CD14-positive monocyte (primary cell): Measurements from ENCODE around the gene SMIM27. TPM values are rescaled to one million over a fixed set of nuclear protein-coding genes. Genes with fewer than 3 reads are reported as not detected.

Experiments used
- DNase-seq, 3 donors: peaks; one replicate each; pipeline ENCODE4 v3.0.0-alpha.2; 2011 to 2022
- H2AFZ ChIP-seq: 2 replicates; pipeline ENCODE4 v1.6.0; 2012; ENCODE audit warnings: mild to moderate bottlenecking, low read depth, low read length, inconsistent platforms; ENCODE audit not compliant: insufficient read depth, poor library complexity, severe bottlenecking
- H3K27ac ChIP-seq, 2 donors: 1 replicate in 1 of 2; 2 replicates in 1 of 2; pipeline ENCODE4 v1.5.1; 2012 to 2013; ENCODE audit warnings: low read length in 2 of 2, control low read depth in 1 of 2, inconsistent platforms in 1 of 2, low read depth in 1 of 2, mild to moderate bottlenecking in 1 of 2
- H3K27me3 ChIP-seq, 2 donors: one replicate each; pipeline versions ENCODE4 v1.6.0 to v1.6.1; 2011 to 2013; ENCODE audit warnings: low read length in 2 of 2; ENCODE audit not compliant: control insufficient read depth in 2 of 2, insufficient read depth in 2 of 2
- H3K36me3 ChIP-seq, 2 donors: replicated peaks in 1 of 2; 1 replicate in 1 of 2; 2 replicates in 1 of 2; pipeline versions ENCODE4 v1.5.1 to v1.6.1; 2012 to 2013; ENCODE audit warnings: low read length in 2 of 2, control low read depth in 1 of 2, inconsistent platforms in 1 of 2, mild to moderate bottlenecking in 1 of 2; ENCODE audit not compliant: insufficient read depth in 2 of 2, control insufficient read depth in 1 of 2
- H3K4me1 ChIP-seq, 2 donors: 1 replicate in 1 of 2; 2 replicates in 1 of 2; pipeline versions ENCODE4 v1.5.1 to v1.6.1; 2012 to 2013; ENCODE audit warnings: low read length in 2 of 2, control low read depth in 1 of 2, inconsistent platforms in 1 of 2, mild to moderate bottlenecking in 1 of 2, moderate library complexity in 1 of 2; ENCODE audit not compliant: insufficient read depth in 2 of 2, control insufficient read depth in 1 of 2
- H3K4me2 ChIP-seq: replicated peaks from 2 replicates; pipeline ENCODE3; 2012; ENCODE audit warnings: low read length, moderate library complexity, mild to moderate bottlenecking; ENCODE audit not compliant: poor library complexity, severe bottlenecking; ENCODE audit errors: extremely low read depth
- H3K4me3 ChIP-seq, 3 experiments: fragments of 200-600 bp in 1 of 3; sonication (generic) in 1 of 3; replicated peaks in 1 of 3; 1 replicate in 2 of 3; 2 replicates in 1 of 3; pipeline ENCODE4 v1.5.1; 2011 to 2013; ENCODE audit warnings: low read length in 3 of 3, mild to moderate bottlenecking in 3 of 3, control low read depth in 2 of 3, low read depth in 2 of 3, inconsistent platforms in 1 of 3, moderate library complexity in 1 of 3
- H3K79me2 ChIP-seq: 2 replicates; pipeline ENCODE4 v1.6.0; 2012; ENCODE audit warnings: mild to moderate bottlenecking, control low read depth, inconsistent platforms, low read length, moderate library complexity; ENCODE audit not compliant: insufficient read depth
- H3K9ac ChIP-seq: 2 replicates; pipeline ENCODE4 v1.6.0; 2017; ENCODE audit warnings: low read length, mild to moderate bottlenecking; ENCODE audit not compliant: insufficient read depth, poor library complexity, severe bottlenecking
- H3K9me3 ChIP-seq, 2 donors: replicated peaks in 1 of 2; 1 replicate in 1 of 2; 2 replicates in 1 of 2; pipeline versions ENCODE4 v1.5.1 to v1.6.1; 2012 to 2013; ENCODE audit warnings: low read length in 2 of 2, control low read depth in 1 of 2; ENCODE audit not compliant: control insufficient read depth in 1 of 2, insufficient read depth in 1 of 2
- H4K20me1 ChIP-seq: 2 replicates; pipeline ENCODE4 v1.6.0; 2012; ENCODE audit warnings: mild to moderate bottlenecking, low read length, control low read depth, moderate library complexity; ENCODE audit not compliant: insufficient read depth
- H3K27ac Mint-ChIP-seq, 7 donors: one replicate each; pipeline ENCODE4 v1.8.0; 2020; ENCODE audit warnings: mild to moderate bottlenecking in 7 of 7, mixed read lengths in 7 of 7, moderate library complexity in 6 of 7, inconsistent platforms in 2 of 7
- H3K27me3 Mint-ChIP-seq, 3 donors: one replicate each; pipeline ENCODE4 v1.8.0; 2021 to 2022; ENCODE audit warnings: low read depth in 3 of 3, mild to moderate bottlenecking in 3 of 3, mixed read lengths in 3 of 3, moderate library complexity in 3 of 3, inconsistent platforms in 1 of 3
- H3K36me3 Mint-ChIP-seq, 2 donors: one replicate each; pipeline ENCODE4 v1.8.0; 2020; ENCODE audit warnings: mixed read lengths in 2 of 2, inconsistent platforms in 1 of 2, mild to moderate bottlenecking in 1 of 2
- H3K4me1 Mint-ChIP-seq: one replicate; pipeline ENCODE4 v1.8.0; 2020; ENCODE audit warnings: mild to moderate bottlenecking, mixed read lengths
- H3K4me3 Mint-ChIP-seq, 2 donors: one replicate each; pipeline ENCODE4 v1.8.0; 2020; ENCODE audit warnings: mild to moderate bottlenecking in 2 of 2, mixed read lengths in 2 of 2, moderate library complexity in 1 of 2
- H3K9me3 Mint-ChIP-seq, 7 donors: one replicate each; pipeline ENCODE4 v1.8.0; 2020 to 2022; ENCODE audit warnings: mixed read lengths in 7 of 7, mild to moderate bottlenecking in 6 of 7, moderate library complexity in 6 of 7, inconsistent platforms in 2 of 7
- WGBS: methylation state at CpG from one replicate; pipeline ENCODE4 v1.1.5; 2013; ENCODE audit warnings: missing lambda C conversion rate; ENCODE audit not compliant: insufficient coverage; 5-methylcytosine and 5-hydroxymethylcytosine counted together
- intact Hi-C, 2 donors: fragments of 100-400 bp; cut with micrococcal nuclease; formaldehyde crosslinking; loops; one replicate each; pipeline versions ENCODE4 v1.15.0 to v1.15.1; 2023
- polyA minus RNA-seq: library from RNA; depleted of rRNA, polyadenylated mRNA; stranded (reverse); fragments of >200 nt; gene quantifications from 2 replicates; pipeline ENCODE4 v1.2.3, GENCODE V29; 2012
- polyA plus RNA-seq, 3 donors: library from polyadenylated mRNA; depleted of rRNA in 1 of 3; unstranded in 2 of 3; stranded (reverse) in 1 of 3; fragments of 300-500 nt in 2 of 3; fragments of >200 nt in 1 of 3; fragmentation: Illumina TruSeq in 2 of 3; gene quantifications; 1 replicate in 2 of 3; 2 replicates in 1 of 3; pipeline ENCODE4 v1.2.3, GENCODE V29; 2012 to 2021
- total RNA-seq, 12 experiments: library from RNA in 1 of 12; stranded (reverse) in 1 of 12; fragments of 120-200 nt in 1 of 12; gene quantifications; one replicate each; pipeline ENCODE4 v1.2.4 and lab custom pipeline; 2013 to 2026; ENCODE audit warnings: mixed read lengths in 6 of 12, inconsistent platforms in 1 of 12
- TF ChIP-seq, protein P1 (sequence below): fragments of 200-600 bp; IDR thresholded peaks from one replicate; pipeline ENCODE4 v1.8.0; 2022; ENCODE audit warnings: antibody characterized with exemption, mild to moderate bottlenecking

The SMIM27 gene, protein sequence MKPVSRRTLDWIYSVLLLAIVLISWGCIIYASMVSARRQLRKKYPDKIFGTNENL
- 9.2 TPM for total RNA-seq (2013)
- 10 to 100 TPM in 2 of 3 donors, 1 to 10 TPM in 1; 3.4 to 29.5 (median 27.9) TPM for polyA plus RNA-seq
- 5.1 and 7.9 TPM in 2 replicates for polyA minus RNA-seq
- total RNA-seq (lab: John Stamatoyannopoulos, UW): 0.75 to 4.0 (median 2.1) reads per million in 11 experiments

DNA sequence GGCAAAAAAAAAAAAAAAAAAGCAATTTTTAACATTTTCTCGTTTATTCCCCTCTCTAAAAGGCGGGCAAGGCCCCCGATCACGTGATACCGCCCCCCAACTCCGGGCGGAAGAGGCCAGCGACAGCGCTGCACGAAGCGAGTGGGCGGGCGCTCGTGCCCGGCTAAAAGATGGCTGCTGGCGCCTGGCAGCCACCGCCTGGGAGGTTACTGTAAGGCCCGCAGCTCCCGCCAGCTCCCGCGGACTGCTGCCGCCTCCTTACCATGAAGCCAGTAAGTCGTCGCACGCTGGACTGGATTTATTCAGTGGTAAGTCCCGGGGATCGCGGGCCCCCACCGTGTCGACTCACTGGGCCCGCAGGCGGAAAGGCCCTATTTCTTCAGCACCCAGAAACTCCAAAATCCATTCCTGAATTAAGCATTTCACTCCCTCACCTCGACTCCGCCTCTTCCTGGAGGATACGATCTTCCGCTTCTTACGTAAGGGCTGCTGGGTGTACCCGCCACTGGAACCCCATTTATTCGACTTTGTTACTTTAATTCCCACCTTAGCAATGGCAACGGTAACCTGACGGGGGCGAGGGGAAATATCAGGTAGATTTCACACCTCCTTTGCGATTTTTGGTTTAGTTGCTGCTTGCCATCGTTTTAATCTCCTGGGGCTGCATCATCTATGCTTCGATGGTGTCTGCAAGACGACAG, at the start of gene SMIM27, which contains the start of gene TOPORS:
SMIM27 (plus strand) TSS at position 156 of the 701 bp plus-strand sequence; CDS start at position 264, 108 bp downstream.
TOPORS (minus strand) TSS at position 415 of the 701 bp plus-strand sequence; CDS start at position 265, 150 bp downstream.
- Histone ChIP-seq H3K9ac (peak within 1 kb of the TSS; percentile 84), H4K20me1 (peaks cover 32% of the 10 kb centered on the region), H3K9me3 (no peaks in the 10 kb centered on the region), H3K79me2 (peaks cover 65% of the 10 kb centered on the region), H3K4me2 (peak within 1 kb of the TSS; percentile 96), H3K27me3 (no peaks in the 10 kb centered on the region), H3K4me1 (peaks cover 23 to 43% of the 10 kb centered on the region in 2 donors), H2AFZ (peak within 1 kb of the TSS; percentile 86), H3K4me3 (peak within 1 kb of the TSS; percentile 88 to 92 (median 90)), H3K27ac (peak within 1 kb of the TSS; percentile 90 to 92), H3K36me3 (peaks cover 0 to 3% of the 10 kb centered on the region in 2 donors)
- H3K4me1 Mint-ChIP-seq: peaks cover 35% of the 10 kb centered on the region
- under 1% methylated on average over 40 of the region's 46 CpGs for whole genome bisulfite sequencing
- peak within 1 kb of the TSS; percentile 84 to 96 for H3K4me3 Mint-ChIP-seq
- intact Hi-C loops: no loop called here
- peaks cover 11 to 18% of the 10 kb centered on the region in 2 donors for H3K36me3 Mint-ChIP-seq
- DNase-seq: peak; percentile 82 to 87 (median 86)
- peaks cover 0 to 2% (median 0%) of the 10 kb centered on the region in 7 donors for H3K9me3 Mint-ChIP-seq
- H3K27me3 Mint-ChIP-seq: no peaks in the 10 kb centered on the region
- TF ChIP-seq, protein P1, sequence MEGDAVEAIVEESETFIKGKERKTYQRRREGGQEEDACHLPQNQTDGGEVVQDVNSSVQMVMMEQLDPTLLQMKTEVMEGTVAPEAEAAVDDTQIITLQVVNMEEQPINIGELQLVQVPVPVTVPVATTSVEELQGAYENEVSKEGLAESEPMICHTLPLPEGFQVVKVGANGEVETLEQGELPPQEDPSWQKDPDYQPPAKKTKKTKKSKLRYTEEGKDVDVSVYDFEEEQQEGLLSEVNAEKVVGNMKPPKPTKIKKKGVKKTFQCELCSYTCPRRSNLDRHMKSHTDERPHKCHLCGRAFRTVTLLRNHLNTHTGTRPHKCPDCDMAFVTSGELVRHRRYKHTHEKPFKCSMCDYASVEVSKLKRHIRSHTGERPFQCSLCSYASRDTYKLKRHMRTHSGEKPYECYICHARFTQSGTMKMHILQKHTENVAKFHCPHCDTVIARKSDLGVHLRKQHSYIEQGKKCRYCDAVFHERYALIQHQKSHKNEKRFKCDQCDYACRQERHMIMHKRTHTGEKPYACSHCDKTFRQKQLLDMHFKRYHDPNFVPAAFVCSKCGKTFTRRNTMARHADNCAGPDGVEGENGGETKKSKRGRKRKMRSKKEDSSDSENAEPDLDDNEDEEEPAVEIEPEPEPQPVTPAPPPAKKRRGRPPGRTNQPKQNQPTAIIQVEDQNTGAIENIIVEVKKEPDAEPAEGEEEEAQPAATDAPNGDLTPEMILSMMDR: no peak
- H3K27ac Mint-ChIP-seq: peak within 1 kb of the TSS; percentile 84 to 97 (median 95)

DNA sequence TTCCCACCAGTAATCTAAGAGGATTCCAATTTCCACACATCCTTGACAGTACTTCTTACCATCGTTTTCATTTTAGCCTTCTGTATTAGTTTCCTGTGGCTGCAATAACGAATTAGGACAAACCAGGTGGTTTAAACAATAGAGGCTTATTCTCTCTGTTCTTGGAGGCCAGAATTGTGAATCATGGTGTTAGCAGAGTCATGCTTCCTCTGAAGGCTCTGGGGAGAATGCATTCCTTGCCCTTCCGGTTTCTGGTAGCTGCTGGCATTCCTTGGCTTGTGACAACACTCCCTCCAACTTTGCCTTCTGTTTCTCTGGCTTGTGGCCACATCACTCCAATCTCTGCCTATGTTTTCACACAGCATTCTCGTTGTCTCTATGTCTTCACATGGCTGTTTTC, 49.7 kb upstream of the SMIM27 start:
- no peak overlapping the region for H3K4me3 ChIP-seq
- H3K27ac Mint-ChIP-seq: peak overlapping the region in 1 of 7 donors; percentile 46
- peaks cover 32 to 41% of the 10 kb centered on the region in 2 donors for H3K36me3 Mint-ChIP-seq
- no peaks in the 10 kb centered on the region for H3K9me3 ChIP-seq
- no peak for DNase-seq
- peaks cover 59% of the 10 kb centered on the region for H4K20me1 ChIP-seq
- no peak overlapping the region for H3K4me2 ChIP-seq
- no peaks in the 10 kb centered on the region for H3K4me1 Mint-ChIP-seq
- 100% methylated on average over 1 of the region's 4 CpGs for WGBS
- no peaks in the 10 kb centered on the region for H3K27me3 ChIP-seq
- H3K4me1 ChIP-seq: no peaks in the 10 kb centered on the region
- H3K9ac ChIP-seq: no peak overlapping the region
- H2AFZ ChIP-seq: no peak overlapping the region
- peaks cover 21 to 44% of the 10 kb centered on the region in 2 donors for H3K36me3 ChIP-seq
- intact Hi-C loops: no loop called here
- no peak overlapping the region for H3K27ac ChIP-seq
- peaks cover 0 to 4% (median 0%) of the 10 kb centered on the region in 7 donors for H3K9me3 Mint-ChIP-seq
- TF ChIP-seq, protein P1: no peak
- H3K4me3 Mint-ChIP-seq: no peak overlapping the region
- H3K27me3 Mint-ChIP-seq: peaks cover 0 to 2% (median 2%) of the 10 kb centered on the region in 3 donors
- no peaks in the 10 kb centered on the region for H3K79me2 ChIP-seq
